Testis (tissue), 3 donors: ENCODE data around the gene XYLT1. TPM values are rescaled to one million over a fixed set of nuclear protein-coding genes. Genes with fewer than 3 reads are reported as not detected.

Experiments used
- DNase-seq: peaks from one replicate; pipeline ENCODE4 v3.0.0-alpha.2; 2019
- H3K27ac ChIP-seq, 2 donors: fragments of 200-600 bp; sonication (generic); one replicate each; pipeline ENCODE4 v1.5.1; 2019
- H3K27me3 ChIP-seq: fragments of 200-600 bp; sonication (generic); one replicate; pipeline ENCODE4 v1.5.1; 2019
- H3K36me3 ChIP-seq: fragments of 200-600 bp; sonication (generic); one replicate; pipeline ENCODE4 v1.5.1; 2017; ENCODE audit warnings: low read depth; ENCODE audit errors: missing control alignments
- H3K4me1 ChIP-seq: fragments of 200-600 bp; sonication (generic); one replicate; pipeline ENCODE4 v1.5.1; 2019
- H3K4me3 ChIP-seq, 2 donors: fragments of 200-600 bp; sonication (generic); one replicate each; pipeline ENCODE4 v1.5.1; 2017 to 2019
- H3K9me3 ChIP-seq: fragments of 200-600 bp; sonication (generic); one replicate; pipeline ENCODE4 v1.5.1; 2017
- CTCF ChIP-seq, 3 experiments: fragments of 450-650 bp in 2 of 3; fragments of 200-600 bp in 1 of 3; sonication (generic) in 1 of 3; IDR thresholded peaks; one replicate each; pipeline ENCODE4 v1.5.1; 2016 to 2019; ENCODE audit warnings: antibody characterized with exemption in 3 of 3, mild to moderate bottlenecking in 2 of 3, moderate library complexity in 1 of 3
- POLR2A ChIP-seq: fragments of 450-650 bp; IDR thresholded peaks from one replicate; pipeline ENCODE4 v1.6.1; 2017; ENCODE audit warnings: antibody characterized with exemption, mild to moderate bottlenecking, moderate library complexity
- WGBS, 2 donors: methylation state at CpG; one replicate each; pipeline ENCODE4 v1.1.5; 2018; 5-methylcytosine and 5-hydroxymethylcytosine counted together
- intact Hi-C: fragments of 100-400 bp; cut with DNase I; formaldehyde crosslinking; loops from one replicate; pipeline ENCODE4 v1.15.1; 2023; ENCODE audit warnings: low total_unique reads
- polyA plus RNA-seq: library from polyadenylated mRNA; stranded (reverse); fragments of 350-450 nt; fragmentation: Illumina TruSeq; extraction: RNeasy Lipid Tissue Mini Kit (QIAGEN cat#74804); gene quantifications from one replicate; pipeline ENCODE4 v1.2.3, GENCODE V29; 2014; ENCODE audit warnings: low read depth, low replicate concordance; ENCODE audit not compliant: insufficient read depth
- total RNA-seq, 2 donors: library from RNA; depleted of rRNA; stranded (reverse); fragments of >200 nt; gene quantifications; one replicate each; pipeline ENCODE4 v1.2.3, GENCODE V29; 2016

The XYLT1 gene
- total and polyA plus RNA-seq, 3 donors from 2014 or later: 6.5 to 20.7 (median 13.6) TPM

- Histone ChIP-seq H3K4me3 (no peak overlapping the region), H3K27me3 (no peaks in the 10 kb centered on the region), H3K36me3 (no peaks in the 10 kb centered on the region), H3K27ac (no peak overlapping the region), H3K4me1 (no peaks in the 10 kb centered on the region), H3K9me3 (no peaks in the 10 kb centered on the region)
- 91 to 92% methylated on average over 10 of the region's 10 CpGs for WGBS, 2 donors
- TF ChIP-seq CTCF (IDR thresholded peaks at IDR 0.05) (no peak), POLR2A (no peak)
- intact Hi-C loops: no loop called here
- DNase-seq: no peak
Observed at GRCh38 chr16:17246974-17247732, 223.6 kb downstream of the XYLT1 start.

GRCh38 chr16:17246268-17246885 is 224.4 kb downstream of the XYLT1 start:
- WGBS, 2 donors: 85% methylated on average over 8 of the region's 8 CpGs
- intact Hi-C loops: no loop called here
- TF ChIP-seq CTCF (IDR thresholded peaks at IDR 0.05) (no peak), POLR2A (no peak)

GRCh38 chr16:17245776-17246175 is 225.0 kb downstream of the XYLT1 start:
- Histone ChIP-seq H3K27ac (no peak overlapping the region), H3K4me1 (no peaks in the 10 kb centered on the region), H3K36me3 (no peaks in the 10 kb centered on the region), H3K4me3 (no peak overlapping the region), H3K9me3 (no peaks in the 10 kb centered on the region), H3K27me3 (no peaks in the 10 kb centered on the region)
- 71 to 81% methylated on average over 6 of the region's 6 CpGs for WGBS, 2 donors
- no peak for DNase-seq
- TF ChIP-seq CTCF (IDR thresholded peaks at IDR 0.05): no peak
- TF ChIP-seq POLR2A: no peak
- intact Hi-C loops: no loop called here

More at GRCh38 chr16:17246268-17246885, 224.4 kb downstream of the XYLT1 start:
- Histone ChIP-seq H3K4me3 (no peak overlapping the region), H3K36me3 (no peaks in the 10 kb centered on the region), H3K27ac (no peak overlapping the region), H3K9me3 (no peaks in the 10 kb centered on the region), H3K4me1 (no peaks in the 10 kb centered on the region), H3K27me3 (no peaks in the 10 kb centered on the region)
- DNase-seq: no peak

- DNase-seq: no peak
Observed at GRCh38 chr16:17244872-17245551, 225.7 kb downstream of the XYLT1 start.

More at GRCh38 chr16:17244872-17245551, 225.7 kb downstream of the XYLT1 start:
- 68% methylated on average over 9 of the region's 9 CpGs for WGBS, 2 donors
- H3K27me3 ChIP-seq: no peaks in the 10 kb centered on the region
- no peaks in the 10 kb centered on the region for H3K36me3 ChIP-seq
- H3K4me3 ChIP-seq: no peak overlapping the region
- intact Hi-C loops: no loop called here
- H3K4me1 ChIP-seq: no peaks in the 10 kb centered on the region
- TF ChIP-seq CTCF (IDR thresholded peaks at IDR 0.05): no peak
- TF ChIP-seq POLR2A: no peak
- no peaks in the 10 kb centered on the region for H3K9me3 ChIP-seq
- no peak overlapping the region for H3K27ac ChIP-seq
